Panc1 (cell line): ENCODE results near the gene NUP210. TPM values are rescaled to one million over a fixed set of nuclear protein-coding genes. Genes with fewer than 3 reads are reported as not detected.

Experiments used
- ATAC-seq: fragments of 200-7000 bp; cut with Tn5 transposase; 2 replicates; pipeline ENCODE4 v1.9.1; 2020; ENCODE audit warnings: mild to moderate bottlenecking, moderate library complexity
- BruUV-seq: library from RNA; stranded (reverse); fragments of 400-500 nt; replicated peaks from 2 replicates; lab custom pipeline; 2021; lab: Mats Ljungman, UMichigan
- CTCF ChIA-PET: fragments of 300-600 bp; sonication (Branson Sonifier 250); formaldehyde crosslinking; loops from one replicate; lab custom pipeline; 2022; ENCODE audit warnings: antibody characterized with exemption; lab: Charles Lee
- POLR2A ChIA-PET: fragments of 300-600 bp; sonication (Branson Sonifier 250); formaldehyde crosslinking; loops from one replicate; lab custom pipeline; 2022; ENCODE audit warnings: antibody characterized with exemption; lab: Charles Lee
- DNase-seq: peaks from one replicate; pipeline ENCODE4 v3.0.0-alpha.2; 2010; ENCODE audit warnings: low read depth, low spot score
- H3K27ac ChIP-seq: 2 replicates; pipeline ENCODE4 v1.5.1; 2011; ENCODE audit warnings: mild to moderate bottlenecking, low read length, inconsistent platforms
- H3K27me3 ChIP-seq: fragments of 200-500 bp; sonication (Bioruptor generic); 2 replicates; pipeline ENCODE4 v1.6.0; 2014; ENCODE audit warnings: low read length, inconsistent platforms; ENCODE audit not compliant: control insufficient read depth, insufficient read depth
- H3K36me3 ChIP-seq: fragments of 200-500 bp; sonication (Bioruptor generic); 2 replicates; pipeline ENCODE4 v1.5.1; 2014; ENCODE audit warnings: inconsistent platforms, mild to moderate bottlenecking, low read length, moderate library complexity; ENCODE audit not compliant: control insufficient read depth, insufficient read depth
- H3K4me1 ChIP-seq: 2 replicates; pipeline ENCODE4 v1.5.1; 2011; ENCODE audit warnings: inconsistent platforms, mild to moderate bottlenecking, low read length, moderate library complexity; ENCODE audit not compliant: control insufficient read depth, insufficient read depth
- H3K4me3 ChIP-seq, 2 experiments: 2 replicates each; pipeline ENCODE4 v1.5.1; 2011 to 2012; ENCODE audit warnings: low read depth in 2 of 2, low read length in 2 of 2, mild to moderate bottlenecking in 2 of 2, inconsistent platforms in 1 of 2, moderate library complexity in 1 of 2
- H3K9me3 ChIP-seq: fragments of 200-500 bp; sonication (Bioruptor generic); 2 replicates; pipeline ENCODE4 v1.5.1; 2014; ENCODE audit warnings: low read depth, mild to moderate bottlenecking, inconsistent platforms, low read length, moderate library complexity; ENCODE audit not compliant: control insufficient read depth, insufficient read depth
- POLR2AphosphoS5 ChIP-seq: IDR thresholded peaks from 2 replicates; pipeline ENCODE4 v1.6.1; 2012; ENCODE audit warnings: mild to moderate bottlenecking, low read depth, low read length, moderate library complexity
- SIN3A ChIP-seq: IDR thresholded peaks from 2 replicates; pipeline ENCODE4 v1.6.1; 2012; ENCODE audit warnings: low read depth, mild to moderate bottlenecking, low read length, moderate library complexity, borderline replicate concordance; ENCODE audit not compliant: insufficient read depth
- TCF7L2 ChIP-seq: IDR thresholded peaks from 2 replicates; pipeline ENCODE4 v1.6.1; 2011; ENCODE audit warnings: mild to moderate bottlenecking, low read depth, low read length, inconsistent platforms
- in situ Hi-C: cut with HindIII; loops from 2 replicates; pipeline ENCODE4 v1.10.0; 2016; ENCODE audit warnings: low sequenced_read_pairs, low pct_unique_long_range_greater_than_20kb
- intact Hi-C: fragments of 100-400 bp; cut with micrococcal nuclease; formaldehyde crosslinking; loops from one replicate; pipeline ENCODE4 v1.10.0; 2022; ENCODE audit not compliant: unreplicated experiment
- total RNA-seq: library from RNA; stranded (reverse); gene quantifications from one replicate; pipeline ENCODE4 v1.2.1, GENCODE V29; 2021; ENCODE audit not compliant: unreplicated experiment
- TF ChIP-seq, protein P1 (sequence below): fragments of 450-650 bp; IDR thresholded peaks from 2 replicates; pipeline ENCODE4 v1.5.1; 2017; ENCODE audit warnings: mild to moderate bottlenecking
- TF ChIP-seq, protein P2 (sequence below), 2 experiments: IDR thresholded peaks; 2 replicates each; pipeline ENCODE4 v1.6.1; 2011 to 2012; ENCODE audit warnings: low read depth in 2 of 2, control low read depth in 1 of 2, low read length in 1 of 2, mild to moderate bottlenecking in 1 of 2, moderate library complexity in 1 of 2; ENCODE audit not compliant: insufficient read depth in 1 of 2

The NUP210 gene
- total RNA-seq, 1 experiment from 2014 or later, result 36.8 TPM

DNA sequence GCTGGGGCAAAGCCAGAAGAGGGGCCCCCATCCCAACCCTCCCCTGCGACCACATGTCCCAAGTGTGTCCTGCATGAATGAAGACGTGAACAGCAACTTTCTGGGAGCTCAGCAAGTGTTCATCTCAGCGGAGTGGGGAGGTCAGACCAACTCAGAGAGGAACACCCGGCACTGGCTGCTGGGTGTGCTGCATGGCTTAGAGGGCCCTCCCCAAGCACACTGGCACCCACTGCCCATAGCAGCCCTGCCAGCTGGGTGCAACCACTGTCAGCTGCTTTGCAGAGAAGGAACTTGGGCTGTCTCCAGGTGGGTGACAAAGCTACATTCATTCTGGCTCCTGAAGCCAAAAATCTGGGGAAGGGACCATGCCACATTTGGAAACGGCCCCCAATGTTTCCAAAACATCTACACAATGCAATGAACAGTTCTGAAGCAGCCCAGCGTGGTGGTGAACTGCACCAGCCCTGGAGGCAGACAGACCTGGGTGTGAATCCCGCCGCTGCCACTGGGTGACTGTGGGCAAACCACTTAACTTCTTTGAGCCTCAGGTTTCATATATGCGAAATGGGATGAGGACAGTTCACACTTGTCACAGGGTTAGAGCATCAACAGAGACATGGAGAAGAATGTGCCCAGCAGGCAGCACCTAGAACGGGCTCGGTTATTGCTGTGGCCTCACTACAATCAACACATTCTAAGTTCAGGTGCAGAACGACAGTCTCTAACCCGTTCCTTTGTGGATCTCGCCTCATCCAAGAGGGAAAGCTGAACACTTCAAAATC lies 145.4 kb downstream of the NUP210 start:
- ATAC-seq (no peak), DNase-seq (no peak)
- Histone ChIP-seq H3K9me3 (no peaks in the 10 kb centered on the region; the same call in 1 of the 2 replicates), H3K27ac (no peak overlapping the region), H3K27me3 (no peaks in the 10 kb centered on the region), H3K4me3 (no peak overlapping the region), H3K36me3 (no peaks in the 10 kb centered on the region), H3K4me1 (peaks cover 8% of the 10 kb centered on the region; the same call in 1 of the 2 replicates)
- intact Hi-C loops (no loop called here), in situ Hi-C loops (no loop called here)
- ChIA-PET POLR2A (no interaction called here), CTCF (interaction anchor here (0.9 kb wide), 1 partner anchor 177 kb away, joined by 3 read pairs; no protein-coding TSS in a partner anchor)
- no TSS peak for BruUV-seq
- TF ChIP-seq, protein P1, sequence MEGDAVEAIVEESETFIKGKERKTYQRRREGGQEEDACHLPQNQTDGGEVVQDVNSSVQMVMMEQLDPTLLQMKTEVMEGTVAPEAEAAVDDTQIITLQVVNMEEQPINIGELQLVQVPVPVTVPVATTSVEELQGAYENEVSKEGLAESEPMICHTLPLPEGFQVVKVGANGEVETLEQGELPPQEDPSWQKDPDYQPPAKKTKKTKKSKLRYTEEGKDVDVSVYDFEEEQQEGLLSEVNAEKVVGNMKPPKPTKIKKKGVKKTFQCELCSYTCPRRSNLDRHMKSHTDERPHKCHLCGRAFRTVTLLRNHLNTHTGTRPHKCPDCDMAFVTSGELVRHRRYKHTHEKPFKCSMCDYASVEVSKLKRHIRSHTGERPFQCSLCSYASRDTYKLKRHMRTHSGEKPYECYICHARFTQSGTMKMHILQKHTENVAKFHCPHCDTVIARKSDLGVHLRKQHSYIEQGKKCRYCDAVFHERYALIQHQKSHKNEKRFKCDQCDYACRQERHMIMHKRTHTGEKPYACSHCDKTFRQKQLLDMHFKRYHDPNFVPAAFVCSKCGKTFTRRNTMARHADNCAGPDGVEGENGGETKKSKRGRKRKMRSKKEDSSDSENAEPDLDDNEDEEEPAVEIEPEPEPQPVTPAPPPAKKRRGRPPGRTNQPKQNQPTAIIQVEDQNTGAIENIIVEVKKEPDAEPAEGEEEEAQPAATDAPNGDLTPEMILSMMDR, result no peak
- TF ChIP-seq, protein P2, sequence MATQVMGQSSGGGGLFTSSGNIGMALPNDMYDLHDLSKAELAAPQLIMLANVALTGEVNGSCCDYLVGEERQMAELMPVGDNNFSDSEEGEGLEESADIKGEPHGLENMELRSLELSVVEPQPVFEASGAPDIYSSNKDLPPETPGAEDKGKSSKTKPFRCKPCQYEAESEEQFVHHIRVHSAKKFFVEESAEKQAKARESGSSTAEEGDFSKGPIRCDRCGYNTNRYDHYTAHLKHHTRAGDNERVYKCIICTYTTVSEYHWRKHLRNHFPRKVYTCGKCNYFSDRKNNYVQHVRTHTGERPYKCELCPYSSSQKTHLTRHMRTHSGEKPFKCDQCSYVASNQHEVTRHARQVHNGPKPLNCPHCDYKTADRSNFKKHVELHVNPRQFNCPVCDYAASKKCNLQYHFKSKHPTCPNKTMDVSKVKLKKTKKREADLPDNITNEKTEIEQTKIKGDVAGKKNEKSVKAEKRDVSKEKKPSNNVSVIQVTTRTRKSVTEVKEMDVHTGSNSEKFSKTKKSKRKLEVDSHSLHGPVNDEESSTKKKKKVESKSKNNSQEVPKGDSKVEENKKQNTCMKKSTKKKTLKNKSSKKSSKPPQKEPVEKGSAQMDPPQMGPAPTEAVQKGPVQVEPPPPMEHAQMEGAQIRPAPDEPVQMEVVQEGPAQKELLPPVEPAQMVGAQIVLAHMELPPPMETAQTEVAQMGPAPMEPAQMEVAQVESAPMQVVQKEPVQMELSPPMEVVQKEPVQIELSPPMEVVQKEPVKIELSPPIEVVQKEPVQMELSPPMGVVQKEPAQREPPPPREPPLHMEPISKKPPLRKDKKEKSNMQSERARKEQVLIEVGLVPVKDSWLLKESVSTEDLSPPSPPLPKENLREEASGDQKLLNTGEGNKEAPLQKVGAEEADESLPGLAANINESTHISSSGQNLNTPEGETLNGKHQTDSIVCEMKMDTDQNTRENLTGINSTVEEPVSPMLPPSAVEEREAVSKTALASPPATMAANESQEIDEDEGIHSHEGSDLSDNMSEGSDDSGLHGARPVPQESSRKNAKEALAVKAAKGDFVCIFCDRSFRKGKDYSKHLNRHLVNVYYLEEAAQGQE (IDR thresholded peaks at IDR 0.05; ENCODE audit: insufficient read depth in 1 of 2, low read depth in 2 of 2, low read length in 1 of 2), result no peak
- TF ChIP-seq SIN3A, result no peak
- TF ChIP-seq TCF7L2, result no peak
- TF ChIP-seq POLR2AphosphoS5, result no peak

DNA sequence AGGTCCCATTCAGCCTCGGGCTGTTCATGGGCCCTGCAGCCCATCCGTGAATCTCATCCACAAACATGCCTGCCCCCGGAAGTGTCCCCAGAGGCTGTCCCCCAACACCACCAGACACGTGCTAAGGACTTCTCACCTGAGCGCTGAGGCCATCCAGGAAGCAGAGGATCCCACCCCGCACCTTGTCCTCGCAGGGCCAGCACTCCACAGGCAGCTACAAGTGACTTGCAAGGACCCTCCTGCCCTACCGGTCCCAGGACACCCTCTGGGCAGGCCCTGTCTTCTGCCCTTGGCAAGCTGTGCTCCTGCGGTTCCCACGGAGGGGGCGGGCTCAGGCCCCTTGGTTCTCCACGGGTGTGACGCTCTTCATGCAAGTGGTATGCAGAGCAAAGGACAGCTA lies 146.0 kb downstream of the NUP210 start:
- Histone ChIP-seq H3K9me3 (no peaks in the 10 kb centered on the region; the same call in 1 of the 2 replicates), H3K36me3 (no peaks in the 10 kb centered on the region), H3K4me1 (peaks cover 8% of the 10 kb centered on the region; the same call in 1 of the 2 replicates), H3K27ac (no peak overlapping the region), H3K4me3 (no peak overlapping the region), H3K27me3 (no peaks in the 10 kb centered on the region)
- ChIA-PET CTCF (no interaction called here), POLR2A (no interaction called here)
- ATAC-seq (no peak), DNase-seq (no peak)
- intact Hi-C loops (no loop called here), in situ Hi-C loops (no loop called here)
- TF ChIP-seq POLR2AphosphoS5, result no peak
- TF ChIP-seq, protein P1, result no peak
- TF ChIP-seq, protein P2 (IDR thresholded peaks at IDR 0.05; ENCODE audit: insufficient read depth in 1 of 2, low read depth in 2 of 2, low read length in 1 of 2), result no peak
- no peak for TF ChIP-seq SIN3A
- TF ChIP-seq TCF7L2, result no peak
- no TSS peak for BruUV-seq
